GM23338 (cell line): ENCODE data around the gene TRIM21.
"Not testable (repeated sequence)": the region's sequence is repeated elsewhere in the genome, so short reads cannot be mapped to it uniquely, and the experiment has no call there.

Source experiments
- CREB1 ChIP-seq: fragments of 250-450 bp; sonication (Bioruptor Pico); IDR thresholded peaks from 2 replicates; pipeline ENCODE4 v1.5.0; 2020; ENCODE audit warnings: low read depth, mild to moderate bottlenecking, moderate library complexity
- CTCF ChIP-seq, 2 experiments: fragments of 200-600 bp in 1 of 2; sonication (generic) in 1 of 2; conservative IDR thresholded peaks; 2 replicates each; pipeline versions ENCODE4 v1.5.1 to v1.6.1; 2016 to 2017; ENCODE audit warnings: antibody characterized with exemption in 2 of 2, low read depth in 2 of 2, mild to moderate bottlenecking in 2 of 2, moderate library complexity in 1 of 2
- EZH2 ChIP-seq: fragments of 200-600 bp; sonication (generic); IDR thresholded peaks from one replicate; pipeline ENCODE4 v1.8.0; 2017; ENCODE audit warnings: antibody characterized with exemption, mild to moderate bottlenecking, low read depth; ENCODE audit not compliant: unreplicated experiment
- EZH2phosphoT487 ChIP-seq: fragments of 200-600 bp; sonication (generic); IDR thresholded peaks from one replicate; pipeline ENCODE4 v1.8.1; 2018; ENCODE audit warnings: antibody characterized with exemption; ENCODE audit not compliant: unreplicated experiment
- JUNB ChIP-seq: IDR thresholded peaks from one replicate; pipeline ENCODE4 v1.6.1; 2016; ENCODE audit warnings: antibody characterized with exemption; ENCODE audit not compliant: unreplicated experiment
- NANOG ChIP-seq: IDR thresholded peaks from 2 replicates; pipeline ENCODE4 v1.6.1; 2016; ENCODE audit warnings: antibody characterized with exemption, borderline replicate concordance
- POLR2AphosphoS5 ChIP-seq: IDR thresholded peaks from 2 replicates; pipeline ENCODE4 v1.6.1; 2016; ENCODE audit warnings: antibody characterized with exemption, low read depth
- REST ChIP-seq: IDR thresholded peaks from one replicate; pipeline ENCODE4 v1.6.1; 2018; ENCODE audit warnings: antibody characterized with exemption; ENCODE audit not compliant: unreplicated experiment
- STAT1 ChIP-seq: IDR thresholded peaks from one replicate; pipeline ENCODE4 v1.6.1; 2016; ENCODE audit warnings: antibody characterized with exemption; ENCODE audit not compliant: unreplicated experiment
- ZNF114 ChIP-seq: fragments of 250-450 bp; sonication (Bioruptor Pico); IDR thresholded peaks from 2 replicates; pipeline ENCODE4 v1.5.0; 2020; ENCODE audit warnings: mild to moderate bottlenecking, moderate library complexity
- ZNF331 ChIP-seq: fragments of 250-450 bp; sonication (Bioruptor Pico); IDR thresholded peaks from 2 replicates; pipeline ENCODE4 v1.5.0; 2020; ENCODE audit warnings: low read depth, mild to moderate bottlenecking, moderate library complexity
- ZNF462 ChIP-seq: fragments of 250-450 bp; sonication (Bioruptor Pico); IDR thresholded peaks from 2 replicates; pipeline ENCODE4 v1.5.0; 2020; ENCODE audit warnings: mild to moderate bottlenecking, moderate library complexity
- TF ChIP-seq, protein P1 (sequence below): IDR thresholded peaks from 2 replicates; pipeline ENCODE4 v1.6.1; 2016; ENCODE audit warnings: antibody characterized with exemption

DNA sequence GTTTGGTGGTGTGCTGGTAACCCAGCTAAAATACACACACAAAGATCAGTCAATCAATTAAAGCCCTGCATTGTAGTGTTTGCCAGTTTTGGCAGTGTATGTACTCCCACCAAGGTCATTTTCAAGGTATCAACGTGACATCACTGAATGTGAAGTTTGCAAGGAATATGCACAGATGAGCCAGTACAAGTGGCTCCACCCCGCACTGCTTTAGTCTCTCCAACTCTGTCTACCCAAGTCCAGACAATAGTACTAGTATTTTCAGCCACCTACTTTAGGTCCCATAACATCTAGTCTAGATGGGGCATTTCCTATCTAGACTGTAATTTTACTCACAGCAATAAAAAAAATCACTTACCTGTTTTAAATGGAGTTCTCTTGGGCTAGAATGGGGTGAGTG is 48.1 kb downstream of the TRIM21 start:
- TF ChIP-seq CTCF (conservative IDR thresholded peaks at IDR 0.05; ENCODE audit: low read depth in 2 of 2); POLR2AphosphoS5; REST; CREB1 (CRISPR knock-in tag); ZNF114 (CRISPR knock-in tag); EZH2; EZH2phosphoT487; NANOG; JUNB; ZNF462 (CRISPR knock-in tag); ZNF331 (CRISPR knock-in tag); STAT1: not testable (repeated sequence)
- TF ChIP-seq, protein P1, sequence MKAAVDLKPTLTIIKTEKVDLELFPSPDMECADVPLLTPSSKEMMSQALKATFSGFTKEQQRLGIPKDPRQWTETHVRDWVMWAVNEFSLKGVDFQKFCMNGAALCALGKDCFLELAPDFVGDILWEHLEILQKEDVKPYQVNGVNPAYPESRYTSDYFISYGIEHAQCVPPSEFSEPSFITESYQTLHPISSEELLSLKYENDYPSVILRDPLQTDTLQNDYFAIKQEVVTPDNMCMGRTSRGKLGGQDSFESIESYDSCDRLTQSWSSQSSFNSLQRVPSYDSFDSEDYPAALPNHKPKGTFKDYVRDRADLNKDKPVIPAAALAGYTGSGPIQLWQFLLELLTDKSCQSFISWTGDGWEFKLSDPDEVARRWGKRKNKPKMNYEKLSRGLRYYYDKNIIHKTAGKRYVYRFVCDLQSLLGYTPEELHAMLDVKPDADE, result not testable (repeated sequence)
